Measurements from ENCODE around the gene C1QTNF5.

- TF ChIP-seq CTCF (IDR thresholded peaks at IDR 0.05) (no peak), EZH2 (IDR thresholded peaks at IDR 0.05; ENCODE audit: borderline replicate concordance, insufficient read depth, low read depth, low read length, poor library complexity, severe bottlenecking) (peak; percentile 6)
Observed at GRCh38 chr11:119317592-119318239, 23.0 kb downstream of the C1QTNF5 start.

Measured in B cell (primary cell).